ENCODE data around the gene LRFN4.

The LRFN4 gene

GRCh38 chr11:66858939-66859685 lies 2.2 kb downstream of the LRFN4 start:
- no peak for DNase-seq

- DNase-seq = no peak
These were observed 3.0 kb downstream of the LRFN4 start for GRCh38 chr11:66859686-66860448.

GRCh38 chr11:66860449-66860831 lies 3.6 kb downstream of the LRFN4 start:
- no peak for DNase-seq

- no peak for DNase-seq
These were observed 4.3 kb downstream of the LRFN4 start for GRCh38 chr11:66861038-66861773.

GRCh38 chr11:66861774-66862558 lies 5.1 kb downstream of the LRFN4 start:
- DNase-seq = no peak

GRCh38 chr11:66862559-66863037 lies 5.7 kb downstream of the LRFN4 start:
- DNase-seq = no peak

- no peak for DNase-seq
These were observed 6.7 kb downstream of the LRFN4 start for GRCh38 chr11:66863428-66864125.

- DNase-seq = no peak
These were observed 7.5 kb downstream of the LRFN4 start for GRCh38 chr11:66864172-66864901.

- DNase-seq = no peak
These were observed 8.2 kb downstream of the LRFN4 start for GRCh38 chr11:66864924-66865697.

- no peak for DNase-seq
These were observed 9.1 kb downstream of the LRFN4 start for GRCh38 chr11:66866007-66866406.

GRCh38 chr11:66866511-66866986 lies 9.7 kb downstream of the LRFN4 start:
- no peak for DNase-seq

GRCh38 chr11:66867425-66868040 lies 10.7 kb downstream of the LRFN4 start:
- no peak for DNase-seq

GRCh38 chr11:66868082-66868725 lies 11.3 kb downstream of the LRFN4 start:
- DNase-seq = no peak

- DNase-seq = no peak
These were observed 12.1 kb downstream of the LRFN4 start for GRCh38 chr11:66868726-66869566.

- no peak for DNase-seq
These were observed 12.7 kb downstream of the LRFN4 start for GRCh38 chr11:66869567-66869870.

GRCh38 chr11:66870131-66870530 lies 13.3 kb downstream of the LRFN4 start:
- no peak for DNase-seq

GRCh38 chr11:66870616-66871520 lies 14.0 kb downstream of the LRFN4 start:
- no peak for DNase-seq

- DNase-seq = no peak
These were observed 14.6 kb downstream of the LRFN4 start for GRCh38 chr11:66871521-66871901.

Data from GDM1 (cell line).